Measurements from ENCODE around the gene FKBP4. TPM values are rescaled to one million over a fixed set of nuclear protein-coding genes. Genes with fewer than 3 reads are reported as not detected.

Gene FKBP4
- total and polyA plus RNA-seq, 2 of the 8 experiments (the other 6 are each of a cell fraction or from before 2014, with no cell fraction given), result 72.6 to 243 TPM

DNA sequence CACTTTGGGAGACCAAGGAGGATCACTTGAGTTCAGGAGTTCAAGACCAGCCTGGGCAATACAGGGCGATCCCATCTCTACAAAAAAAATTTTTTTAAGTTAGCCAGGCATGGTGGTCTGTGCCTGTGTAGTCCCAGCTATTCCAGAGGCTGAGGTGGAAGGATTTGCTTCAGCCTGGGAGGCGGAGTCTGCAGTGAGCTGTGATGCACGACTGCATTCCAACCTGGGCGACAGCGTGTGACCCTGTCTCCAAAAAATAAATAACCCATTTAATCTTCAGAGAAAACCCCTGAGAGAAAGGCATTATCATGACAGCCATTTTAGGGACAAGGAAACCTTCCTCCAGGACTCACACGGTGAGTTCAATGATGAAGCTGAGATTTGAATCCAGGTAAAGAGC, 3.7 kb upstream of the FKBP4 start (continued):
- TF ChIP-seq, protein P1, sequence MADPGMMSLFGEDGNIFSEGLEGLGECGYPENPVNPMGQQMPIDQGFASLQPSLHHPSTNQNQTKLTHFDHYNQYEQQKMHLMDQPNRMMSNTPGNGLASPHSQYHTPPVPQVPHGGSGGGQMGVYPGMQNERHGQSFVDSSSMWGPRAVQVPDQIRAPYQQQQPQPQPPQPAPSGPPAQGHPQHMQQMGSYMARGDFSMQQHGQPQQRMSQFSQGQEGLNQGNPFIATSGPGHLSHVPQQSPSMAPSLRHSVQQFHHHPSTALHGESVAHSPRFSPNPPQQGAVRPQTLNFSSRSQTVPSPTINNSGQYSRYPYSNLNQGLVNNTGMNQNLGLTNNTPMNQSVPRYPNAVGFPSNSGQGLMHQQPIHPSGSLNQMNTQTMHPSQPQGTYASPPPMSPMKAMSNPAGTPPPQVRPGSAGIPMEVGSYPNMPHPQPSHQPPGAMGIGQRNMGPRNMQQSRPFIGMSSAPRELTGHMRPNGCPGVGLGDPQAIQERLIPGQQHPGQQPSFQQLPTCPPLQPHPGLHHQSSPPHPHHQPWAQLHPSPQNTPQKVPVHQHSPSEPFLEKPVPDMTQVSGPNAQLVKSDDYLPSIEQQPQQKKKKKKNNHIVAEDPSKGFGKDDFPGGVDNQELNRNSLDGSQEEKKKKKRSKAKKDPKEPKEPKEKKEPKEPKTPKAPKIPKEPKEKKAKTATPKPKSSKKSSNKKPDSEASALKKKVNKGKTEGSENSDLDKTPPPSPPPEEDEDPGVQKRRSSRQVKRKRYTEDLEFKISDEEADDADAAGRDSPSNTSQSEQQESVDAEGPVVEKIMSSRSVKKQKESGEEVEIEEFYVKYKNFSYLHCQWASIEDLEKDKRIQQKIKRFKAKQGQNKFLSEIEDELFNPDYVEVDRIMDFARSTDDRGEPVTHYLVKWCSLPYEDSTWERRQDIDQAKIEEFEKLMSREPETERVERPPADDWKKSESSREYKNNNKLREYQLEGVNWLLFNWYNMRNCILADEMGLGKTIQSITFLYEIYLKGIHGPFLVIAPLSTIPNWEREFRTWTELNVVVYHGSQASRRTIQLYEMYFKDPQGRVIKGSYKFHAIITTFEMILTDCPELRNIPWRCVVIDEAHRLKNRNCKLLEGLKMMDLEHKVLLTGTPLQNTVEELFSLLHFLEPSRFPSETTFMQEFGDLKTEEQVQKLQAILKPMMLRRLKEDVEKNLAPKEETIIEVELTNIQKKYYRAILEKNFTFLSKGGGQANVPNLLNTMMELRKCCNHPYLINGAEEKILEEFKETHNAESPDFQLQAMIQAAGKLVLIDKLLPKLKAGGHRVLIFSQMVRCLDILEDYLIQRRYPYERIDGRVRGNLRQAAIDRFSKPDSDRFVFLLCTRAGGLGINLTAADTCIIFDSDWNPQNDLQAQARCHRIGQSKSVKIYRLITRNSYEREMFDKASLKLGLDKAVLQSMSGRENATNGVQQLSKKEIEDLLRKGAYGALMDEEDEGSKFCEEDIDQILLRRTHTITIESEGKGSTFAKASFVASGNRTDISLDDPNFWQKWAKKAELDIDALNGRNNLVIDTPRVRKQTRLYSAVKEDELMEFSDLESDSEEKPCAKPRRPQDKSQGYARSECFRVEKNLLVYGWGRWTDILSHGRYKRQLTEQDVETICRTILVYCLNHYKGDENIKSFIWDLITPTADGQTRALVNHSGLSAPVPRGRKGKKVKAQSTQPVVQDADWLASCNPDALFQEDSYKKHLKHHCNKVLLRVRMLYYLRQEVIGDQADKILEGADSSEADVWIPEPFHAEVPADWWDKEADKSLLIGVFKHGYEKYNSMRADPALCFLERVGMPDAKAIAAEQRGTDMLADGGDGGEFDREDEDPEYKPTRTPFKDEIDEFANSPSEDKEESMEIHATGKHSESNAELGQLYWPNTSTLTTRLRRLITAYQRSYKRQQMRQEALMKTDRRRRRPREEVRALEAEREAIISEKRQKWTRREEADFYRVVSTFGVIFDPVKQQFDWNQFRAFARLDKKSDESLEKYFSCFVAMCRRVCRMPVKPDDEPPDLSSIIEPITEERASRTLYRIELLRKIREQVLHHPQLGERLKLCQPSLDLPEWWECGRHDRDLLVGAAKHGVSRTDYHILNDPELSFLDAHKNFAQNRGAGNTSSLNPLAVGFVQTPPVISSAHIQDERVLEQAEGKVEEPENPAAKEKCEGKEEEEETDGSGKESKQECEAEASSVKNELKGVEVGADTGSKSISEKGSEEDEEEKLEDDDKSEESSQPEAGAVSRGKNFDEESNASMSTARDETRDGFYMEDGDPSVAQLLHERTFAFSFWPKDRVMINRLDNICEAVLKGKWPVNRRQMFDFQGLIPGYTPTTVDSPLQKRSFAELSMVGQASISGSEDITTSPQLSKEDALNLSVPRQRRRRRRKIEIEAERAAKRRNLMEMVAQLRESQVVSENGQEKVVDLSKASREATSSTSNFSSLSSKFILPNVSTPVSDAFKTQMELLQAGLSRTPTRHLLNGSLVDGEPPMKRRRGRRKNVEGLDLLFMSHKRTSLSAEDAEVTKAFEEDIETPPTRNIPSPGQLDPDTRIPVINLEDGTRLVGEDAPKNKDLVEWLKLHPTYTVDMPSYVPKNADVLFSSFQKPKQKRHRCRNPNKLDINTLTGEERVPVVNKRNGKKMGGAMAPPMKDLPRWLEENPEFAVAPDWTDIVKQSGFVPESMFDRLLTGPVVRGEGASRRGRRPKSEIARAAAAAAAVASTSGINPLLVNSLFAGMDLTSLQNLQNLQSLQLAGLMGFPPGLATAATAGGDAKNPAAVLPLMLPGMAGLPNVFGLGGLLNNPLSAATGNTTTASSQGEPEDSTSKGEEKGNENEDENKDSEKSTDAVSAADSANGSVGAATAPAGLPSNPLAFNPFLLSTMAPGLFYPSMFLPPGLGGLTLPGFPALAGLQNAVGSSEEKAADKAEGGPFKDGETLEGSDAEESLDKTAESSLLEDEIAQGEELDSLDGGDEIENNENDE (IDR thresholded peaks at IDR 0.05; ENCODE audit: insufficient replicate concordance, low read length), result no peak
- TF ChIP-seq SIN3A (conservative IDR thresholded peaks at IDR 0.05 in 1 of 2, IDR thresholded peaks at IDR 0.05 in 1 of 2; ENCODE audit: low read depth in 1 of 2, low read length in 2 of 2), result no peak
- no peak for TF ChIP-seq EGR1 (IDR thresholded peaks at IDR 0.05; ENCODE audit: borderline replicate concordance, low read depth, low read length)
- no peak for TF ChIP-seq FOSL1 (IDR thresholded peaks at IDR 0.05; ENCODE audit: insufficient read depth, low read depth, low read length)
- no peak for TF ChIP-seq ASH2L (IDR thresholded peaks at IDR 0.05; ENCODE audit: low read length)
- no peak for TF ChIP-seq NRF1 (IDR thresholded peaks at IDR 0.05; ENCODE audit: low read depth, low read length)
- no peak for TF ChIP-seq HDAC2 (IDR thresholded peaks at IDR 0.05; ENCODE audit: borderline replicate concordance in 1 of 2, low read depth in 2 of 2, low read length in 2 of 2)
